HG03175 (cell line): Measurements from ENCODE around the gene PRR18.

Experiments
- ATAC-seq: cut with Tn5 transposase; IDR thresholded peaks from one replicate; pipeline ENCODE4 v1.9.1; 2021; ENCODE audit warnings: mild to moderate bottlenecking, moderate library complexity; ENCODE audit not compliant: unreplicated experiment

PRR18 gene

GRCh38 chr6:166334878-166335277, 26.7 kb upstream of the PRR18 start:
- no peak for ATAC-seq

DNA sequence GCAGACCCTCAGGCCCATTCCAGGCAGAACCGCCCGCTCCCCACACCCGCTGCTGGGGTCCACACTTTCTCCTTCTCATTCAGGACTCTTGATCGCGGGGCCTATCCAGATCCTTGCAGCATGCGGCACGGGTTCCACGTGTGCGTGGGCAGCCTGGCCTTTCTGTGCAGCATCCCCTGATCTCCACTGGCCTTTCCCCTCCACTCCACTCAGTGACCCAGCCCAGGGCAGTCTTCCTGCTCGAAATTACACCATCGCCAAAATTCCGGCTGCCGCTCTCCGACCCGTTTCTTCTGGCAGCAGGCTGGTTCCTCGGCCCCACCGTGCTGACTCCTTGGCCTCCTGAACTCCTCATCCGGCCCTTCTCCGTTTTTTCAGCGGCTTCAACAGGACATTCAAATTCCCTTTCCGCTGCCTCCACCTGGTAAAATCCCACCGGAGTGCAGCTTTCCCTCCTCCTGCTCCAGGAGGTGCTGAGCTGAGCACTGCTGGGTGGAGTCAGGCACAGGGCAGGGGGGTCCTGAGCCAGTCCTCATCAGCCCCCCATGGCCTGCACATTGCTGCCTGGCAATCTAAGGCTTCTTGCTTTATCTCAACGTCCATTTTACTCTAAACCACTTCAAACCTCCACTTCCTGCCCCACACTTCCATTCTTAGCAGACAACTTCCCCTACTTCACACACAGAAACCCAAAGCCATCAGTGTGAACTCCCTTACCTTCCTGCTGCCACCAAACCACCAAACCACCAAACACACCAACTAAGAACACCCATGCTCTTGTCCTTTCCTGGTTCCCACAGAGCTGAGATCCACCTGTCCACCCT, 25.2 kb upstream of the PRR18 start:
- ATAC-seq: peak; percentile 80

DNA sequence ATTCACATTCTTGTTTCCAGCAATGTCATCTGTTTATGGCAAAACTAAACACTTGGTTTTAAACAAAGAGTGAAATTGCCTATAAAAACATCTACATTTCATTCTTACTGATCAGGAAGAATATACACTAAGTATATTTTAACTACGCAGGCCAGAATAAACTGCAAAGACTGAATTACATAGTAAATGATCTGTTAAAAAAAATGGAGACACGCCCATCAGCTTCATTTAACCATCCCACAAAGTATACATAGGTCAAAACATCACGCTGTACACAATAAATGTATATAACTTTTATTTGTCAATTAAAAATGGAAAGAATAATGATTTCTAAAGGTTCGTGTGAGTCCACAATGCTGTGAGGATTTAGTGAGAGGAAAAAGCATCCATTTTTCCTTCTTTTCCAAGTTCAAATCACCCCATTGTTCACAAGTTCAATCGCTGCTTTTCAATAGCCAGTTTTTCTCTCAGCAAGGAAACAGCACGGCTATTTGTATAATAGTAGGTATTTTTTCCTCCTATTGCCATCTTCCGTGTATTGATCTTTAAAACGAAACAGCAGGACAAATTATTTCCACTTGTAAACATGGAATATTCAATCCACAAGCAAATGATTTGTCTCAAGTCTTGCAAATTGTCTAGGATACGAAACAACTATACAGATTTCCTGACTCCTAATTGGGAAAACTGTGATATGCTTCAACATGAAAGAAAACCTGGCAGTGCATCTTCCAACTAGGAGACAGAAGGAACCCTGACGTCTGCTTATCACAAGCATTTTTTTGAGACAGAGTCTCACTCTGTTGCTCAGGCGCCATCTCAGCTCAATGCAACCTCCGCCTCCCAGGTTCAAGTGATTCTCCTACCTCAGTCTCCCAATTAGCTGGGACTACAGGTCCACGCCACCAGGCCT, 23.6 kb upstream of the PRR18 start:
- ATAC-seq: no peak

DNA sequence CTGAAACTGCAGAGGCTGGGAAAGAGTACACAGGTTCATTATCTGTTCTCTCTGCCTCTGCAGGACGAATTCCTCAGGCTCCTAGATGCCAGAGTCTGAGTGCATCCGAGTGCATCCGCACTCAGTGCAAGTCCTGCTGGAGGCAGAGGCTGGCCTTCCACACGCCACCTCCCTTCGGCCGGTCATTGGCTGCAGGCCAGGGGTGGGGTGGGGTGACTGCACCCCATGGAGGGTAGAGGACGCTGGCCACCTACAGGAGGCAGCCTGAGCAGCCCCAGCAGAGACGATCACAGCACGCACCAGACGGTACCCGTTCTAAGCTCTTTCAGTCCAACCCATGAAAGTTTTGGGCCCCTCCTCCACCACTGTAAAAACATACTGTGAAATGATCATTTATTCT, 22.4 kb upstream of the PRR18 start:
- ATAC-seq: no peak

- peak; percentile 88 for ATAC-seq
These were observed 17.3 kb upstream of the PRR18 start for GRCh38 chr6:166325383-166326042.

DNA sequence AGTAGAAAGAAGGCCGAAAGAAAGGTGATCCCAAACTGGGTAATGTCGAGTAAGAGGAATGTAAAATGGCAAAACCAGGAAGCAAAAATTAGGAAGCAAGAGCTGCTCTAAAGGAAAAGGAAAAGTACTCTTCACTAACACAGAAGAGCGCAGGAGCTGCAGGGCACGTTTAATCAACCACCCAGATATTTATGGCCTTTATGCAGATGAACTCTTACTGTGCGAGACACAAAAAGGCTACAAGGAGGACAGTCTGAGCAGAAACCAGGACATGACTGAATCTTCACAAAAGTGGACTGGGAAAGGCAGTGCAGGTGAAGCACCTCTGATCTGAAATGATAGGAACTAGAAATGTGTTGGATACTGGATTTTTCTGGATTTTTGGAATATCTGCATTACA, 15.2 kb upstream of the PRR18 start:
- no peak for ATAC-seq

DNA sequence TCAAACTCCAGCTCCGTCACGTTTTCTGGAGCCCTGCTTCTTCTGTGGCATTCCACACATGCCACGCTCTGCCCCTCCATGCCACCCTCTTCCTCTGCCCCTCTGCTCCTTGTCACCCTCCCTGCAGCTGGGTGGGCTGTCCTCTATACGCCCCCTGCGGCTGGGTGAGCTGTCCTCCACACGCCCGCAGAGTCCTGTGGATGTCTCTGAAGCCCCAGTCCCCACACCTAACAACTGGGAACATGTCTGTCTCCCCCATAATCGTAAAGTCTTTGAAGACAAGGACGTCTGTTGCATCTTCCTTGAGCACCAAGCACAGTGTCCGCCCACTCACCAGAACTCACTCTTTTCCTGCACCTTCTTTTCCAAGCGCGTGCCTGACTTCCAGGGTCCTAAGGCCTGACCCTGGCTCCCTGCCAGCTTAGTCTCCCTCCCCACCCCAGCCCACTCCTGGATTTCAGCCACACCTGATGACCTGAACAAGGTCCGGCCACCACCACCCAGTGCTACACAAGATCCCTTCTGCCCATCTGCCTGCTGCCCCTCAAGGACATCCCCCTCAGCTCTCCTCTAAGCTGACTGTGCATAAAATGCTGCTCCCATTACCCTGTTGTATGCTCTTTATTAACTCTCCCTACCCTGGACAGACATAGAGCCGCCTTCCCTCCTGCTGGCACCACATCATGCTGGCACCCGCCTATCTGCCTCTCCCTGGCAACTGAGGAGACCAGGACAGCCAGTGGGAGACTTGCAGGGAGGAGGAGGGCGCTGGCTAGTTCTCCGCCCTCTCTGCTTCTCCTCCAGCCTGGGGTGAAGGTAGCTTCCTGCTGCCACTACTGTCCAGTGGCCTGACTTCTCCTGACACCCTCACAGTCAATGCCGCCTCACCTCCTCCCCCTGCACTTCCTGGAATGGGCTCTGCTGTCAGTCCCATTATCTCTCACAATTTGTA, 10.7 kb upstream of the PRR18 start:
- ATAC-seq: no peak

DNA sequence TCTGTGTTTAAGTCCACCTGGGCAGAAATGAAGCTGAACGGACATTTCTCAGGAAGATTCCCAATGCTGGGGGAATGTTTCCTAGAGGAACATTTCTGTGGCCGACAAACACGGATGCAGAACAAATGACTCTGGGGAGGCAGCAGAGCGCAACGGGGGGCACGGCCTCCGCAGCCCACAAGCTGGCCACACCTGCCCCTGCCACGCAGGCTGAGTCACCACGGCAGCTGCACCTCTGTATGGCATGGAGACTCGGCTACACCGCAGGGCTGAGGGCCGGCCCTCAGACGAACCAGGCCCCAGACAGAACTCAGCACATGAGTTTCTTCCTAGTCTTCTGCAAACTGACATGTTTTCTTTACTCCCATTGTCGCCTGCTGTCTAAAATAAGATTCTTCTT, 10.0 kb upstream of the PRR18 start:
- ATAC-seq: no peak

- ATAC-seq: no peak
These were observed 9.3 kb upstream of the PRR18 start for GRCh38 chr6:166317261-166318212.

DNA sequence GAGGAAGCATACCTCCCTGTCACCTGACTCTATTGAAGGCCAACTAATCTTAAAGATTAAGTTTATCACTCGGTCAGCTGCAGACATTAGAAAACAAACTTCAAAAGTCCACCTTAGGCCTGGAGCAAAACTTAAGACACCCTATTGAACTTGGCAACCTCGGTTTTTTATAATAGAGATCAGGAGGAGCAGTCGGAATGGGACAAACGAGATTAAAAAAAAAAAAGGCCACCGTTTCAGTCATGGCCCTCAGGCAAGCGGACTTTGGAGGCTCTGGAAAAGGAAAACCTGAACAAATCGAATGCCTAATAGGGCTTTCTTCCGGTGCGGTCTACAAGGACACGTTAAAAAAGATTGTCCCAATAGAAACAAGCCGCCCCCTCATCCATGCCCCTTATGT, 7.2 kb upstream of the PRR18 start:
- ATAC-seq: no peak

DNA sequence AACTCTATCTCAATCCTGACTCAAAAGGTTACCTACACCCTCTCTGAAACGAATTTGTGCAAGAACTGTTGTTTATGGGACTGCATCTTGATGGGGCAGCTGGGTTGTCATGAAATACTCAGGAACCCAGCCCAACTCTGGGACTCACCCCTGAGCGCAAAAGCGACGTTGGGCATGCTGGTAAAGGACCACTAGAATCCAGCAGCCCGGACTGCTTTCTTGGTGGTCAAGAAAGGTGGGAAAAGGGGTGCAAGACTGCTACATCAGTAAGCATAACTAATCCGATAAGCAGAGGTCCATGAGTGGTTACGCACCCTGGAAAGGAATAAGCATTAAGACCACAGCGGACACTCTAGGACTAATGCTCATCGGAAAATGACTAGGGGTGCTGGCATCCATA, 6.3 kb upstream of the PRR18 start:
- no peak for ATAC-seq

GRCh38 chr6:166313255-166314070, 5.3 kb upstream of the PRR18 start:
- ATAC-seq: peak; percentile 86

GRCh38 chr6:166312832-166313231, 4.6 kb upstream of the PRR18 start:
- no peak for ATAC-seq

DNA sequence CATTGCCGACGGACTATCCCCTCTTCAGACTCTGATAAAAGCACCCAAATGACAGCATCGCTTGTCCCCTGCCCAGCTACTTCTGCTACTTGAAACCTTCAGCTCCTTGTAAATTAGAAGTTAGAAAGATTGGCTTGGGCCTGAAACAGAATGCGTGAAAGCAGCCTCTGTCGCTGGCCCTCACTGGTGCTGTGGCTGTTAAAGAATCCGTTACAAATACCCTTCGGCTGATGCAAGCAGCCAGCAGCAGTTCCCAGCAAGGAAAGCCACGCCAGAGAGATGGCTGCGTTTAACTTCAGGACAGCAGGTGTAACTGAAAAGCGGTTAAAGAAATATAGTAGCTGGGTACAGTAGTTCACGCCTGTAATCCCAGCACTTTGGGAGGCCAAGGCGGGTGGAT, 2.4 kb upstream of the PRR18 start:
- ATAC-seq: no peak

- no peak for ATAC-seq
These were observed 1.8 kb upstream of the PRR18 start for GRCh38 chr6:166309977-166310376.

GRCh38 chr6:166308769-166309589, 787 bp upstream of the PRR18 start:
- ATAC-seq: no peak
